HG03045 (cell line): ENCODE data around the gene SLC17A7.
"Not testable (repeated sequence)": the region's sequence is repeated elsewhere in the genome, so short reads cannot be mapped to it uniquely, and the experiment has no call there.

ENCODE experiments used
- ATAC-seq: cut with Tn5 transposase; IDR thresholded peaks from one replicate; pipeline ENCODE4 v1.9.1; 2021; ENCODE audit warnings: mild to moderate bottlenecking, moderate library complexity; ENCODE audit not compliant: unreplicated experiment

SLC17A7 gene

GRCh38 chr19:49470615-49470978 is 29.3 kb upstream of the SLC17A7 start:
- ATAC-seq, result no peak

DNA sequence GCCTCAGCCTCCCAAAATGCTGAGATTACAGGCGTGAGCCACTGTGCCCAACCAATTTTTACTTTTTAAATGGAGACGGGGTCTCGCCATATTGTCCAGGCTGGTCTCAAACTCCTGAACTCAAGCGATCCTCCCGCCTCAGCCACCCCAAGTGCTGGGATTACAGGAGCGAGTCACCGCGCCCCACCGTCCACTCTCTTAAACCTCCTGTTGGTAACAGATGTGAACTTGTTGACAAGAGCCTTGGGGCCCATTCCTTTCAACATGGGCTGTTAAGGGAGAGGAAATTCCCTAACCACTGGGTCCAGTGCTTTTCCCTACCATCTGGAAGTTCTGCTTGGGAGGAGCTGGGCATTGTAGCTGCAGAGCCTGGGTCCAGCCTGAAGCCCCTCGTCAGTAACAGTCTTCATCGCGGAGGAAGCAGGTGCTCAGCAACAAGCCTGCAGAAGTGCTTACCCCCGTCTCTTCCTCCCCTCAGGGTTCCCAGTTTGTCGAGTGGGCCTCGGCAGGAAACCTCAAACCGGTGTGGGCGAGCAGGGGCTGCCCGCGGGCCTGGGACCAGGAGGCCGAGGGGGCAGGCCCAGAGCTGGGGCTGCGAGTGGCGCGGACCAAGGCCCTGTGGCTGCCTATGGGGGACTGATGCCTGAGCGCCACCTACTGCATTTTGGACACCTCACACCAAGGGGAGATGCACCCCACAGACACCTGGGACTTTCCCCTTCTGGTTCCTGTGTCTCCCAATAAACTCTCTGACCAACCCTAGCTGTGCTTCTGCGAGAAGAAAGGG is 28.7 kb upstream of the SLC17A7 start:
- no peak for ATAC-seq

DNA sequence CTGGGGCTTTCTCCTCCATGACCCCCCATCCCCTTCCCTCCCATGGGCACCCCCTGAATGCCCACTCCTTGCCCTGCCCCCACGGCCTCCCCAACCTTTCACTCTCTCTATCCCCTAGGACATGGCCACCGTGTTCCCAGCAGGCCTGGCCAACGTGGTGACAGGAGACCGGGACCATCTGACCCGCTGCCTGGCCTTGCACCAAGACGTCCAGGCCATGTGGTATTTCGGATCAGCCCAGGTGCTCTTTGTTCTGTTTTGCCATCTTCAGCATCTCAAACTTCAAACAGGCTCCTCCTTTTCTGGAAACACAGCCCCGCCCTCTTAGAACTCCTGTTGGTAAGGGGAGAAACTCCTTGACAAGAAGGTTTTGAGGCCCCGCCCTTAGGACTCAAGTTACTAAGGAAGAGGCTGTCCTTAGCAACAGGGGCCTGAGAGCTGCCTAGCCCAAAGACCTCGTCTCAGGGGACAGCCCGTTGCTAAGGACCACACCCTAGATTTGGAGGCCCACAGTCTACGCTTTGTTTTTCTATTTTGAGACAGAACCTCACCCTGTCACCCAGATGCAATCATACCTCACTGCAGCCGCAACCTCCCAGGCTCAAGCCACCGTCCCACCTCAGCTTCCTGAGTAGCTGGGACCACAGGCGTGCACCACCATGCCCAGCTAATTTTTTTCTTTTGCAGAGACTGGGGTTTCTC is 27.6 kb upstream of the SLC17A7 start:
- peak; percentile 56 for ATAC-seq

DNA sequence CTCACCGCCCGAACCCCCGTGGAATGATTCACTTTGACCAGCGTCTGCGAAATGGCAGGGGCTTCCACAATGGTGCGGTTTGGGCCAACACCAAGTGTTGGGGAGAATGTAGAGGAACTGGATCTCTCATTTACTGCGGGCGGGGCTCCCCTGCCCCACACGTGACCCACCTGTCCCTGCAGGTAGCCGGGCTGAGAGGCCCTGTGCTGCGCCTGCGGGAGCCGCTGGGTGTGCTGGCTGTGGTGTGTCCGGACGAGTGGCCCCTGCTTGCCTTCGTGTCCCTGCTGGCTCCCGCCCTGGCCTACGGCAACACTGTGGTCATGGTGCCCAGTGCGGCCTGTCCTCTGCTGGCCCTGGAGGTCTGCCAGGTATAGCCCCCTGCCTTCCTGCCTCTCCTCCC is 26.9 kb upstream of the SLC17A7 start:
- no peak for ATAC-seq

DNA sequence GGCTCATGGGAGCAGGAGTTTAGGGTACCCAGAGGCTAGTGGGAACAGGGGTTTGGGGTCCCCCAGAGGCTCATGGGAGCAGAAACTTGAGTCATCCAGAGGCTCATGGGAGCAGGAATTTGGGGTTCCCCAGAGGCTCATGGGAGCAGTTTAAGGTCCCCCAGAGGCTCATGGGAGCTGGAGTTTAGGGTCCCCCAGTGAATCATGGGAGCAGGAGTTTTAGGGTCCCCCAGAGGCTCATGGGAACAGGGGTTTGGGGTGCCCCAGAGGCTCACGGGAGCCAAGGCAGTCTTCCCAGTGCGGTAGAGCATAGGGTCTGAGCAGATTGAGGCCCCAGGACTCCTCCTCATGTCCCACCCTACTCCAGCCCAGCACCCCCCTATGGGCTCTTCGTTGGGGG is 24.0 kb upstream of the SLC17A7 start:
- no peak for ATAC-seq

- ATAC-seq, result no peak
These were observed 22.8 kb upstream of the SLC17A7 start for GRCh38 chr19:49463960-49464740.

- no peak for ATAC-seq
These were observed 21.2 kb upstream of the SLC17A7 start for GRCh38 chr19:49462492-49462891.

GRCh38 chr19:49461656-49462055 is 20.3 kb upstream of the SLC17A7 start:
- no peak for ATAC-seq

- not testable (repeated sequence) for ATAC-seq
These were observed 19.8 kb upstream of the SLC17A7 start for GRCh38 chr19:49461130-49461529.

- no peak for ATAC-seq
These were observed 18.1 kb upstream of the SLC17A7 start for GRCh38 chr19:49459388-49459787.

DNA sequence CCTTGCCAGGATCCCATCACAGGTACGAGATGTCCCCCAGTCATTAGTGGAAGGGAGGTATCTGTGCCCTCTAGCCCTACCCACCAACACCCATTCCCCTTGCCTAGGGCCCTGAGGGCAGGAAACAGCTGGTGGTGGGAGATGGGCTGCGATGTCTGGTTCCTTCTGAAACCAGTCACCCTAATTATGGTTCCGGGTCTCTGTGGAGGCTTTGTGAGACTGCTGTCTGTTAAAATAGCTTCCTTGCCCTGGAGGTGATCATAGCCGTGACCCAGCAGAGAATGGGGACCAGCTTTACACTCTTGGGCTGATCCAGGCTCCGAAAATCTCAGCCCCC is 17.2 kb upstream of the SLC17A7 start:
- ATAC-seq, result no peak

GRCh38 chr19:49456326-49456725 is 15.0 kb upstream of the SLC17A7 start:
- ATAC-seq, result no peak

DNA sequence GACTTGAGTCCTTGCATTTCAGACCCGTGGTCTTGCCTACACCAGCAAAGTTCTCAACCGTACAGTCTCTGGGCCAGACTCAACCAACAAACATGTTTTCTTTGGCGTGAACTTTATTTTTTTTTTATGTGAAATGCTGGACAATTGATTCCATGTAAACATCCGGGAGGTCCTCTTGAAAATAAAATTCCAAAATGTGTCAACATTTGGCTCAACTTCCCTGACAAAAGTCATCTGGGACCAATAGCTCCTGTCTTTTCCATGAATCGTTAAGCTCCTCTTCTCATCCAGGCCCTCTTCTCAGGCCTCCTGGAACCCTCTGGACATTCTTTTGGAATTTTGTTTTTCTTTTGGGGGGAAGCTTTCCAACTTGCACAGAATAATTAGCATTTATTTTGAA is 14.4 kb upstream of the SLC17A7 start:
- ATAC-seq, result no peak

GRCh38 chr19:49453757-49454240 is 12.5 kb upstream of the SLC17A7 start:
- no peak for ATAC-seq

- ATAC-seq, result peak; percentile 83
These were observed 11.9 kb upstream of the SLC17A7 start, which contains the start of gene ALDH16A1 for GRCh38 chr19:49453013-49453756. Gene ALDH16A1 (plus strand): TSS chr19:49453225. CDS start chr19:49453332, 107 bp downstream.

- peak; percentile 55 for ATAC-seq
These were observed 10.3 kb upstream of the SLC17A7 start, which contains the start of gene PIH1D1 for GRCh38 chr19:49451430-49452181. Gene PIH1D1 (minus strand): TSS chr19:49451814. CDS start chr19:49451574, 240 bp downstream.

- no peak for ATAC-seq
These were observed 9.1 kb upstream of the SLC17A7 start for GRCh38 chr19:49450405-49450804.

DNA sequence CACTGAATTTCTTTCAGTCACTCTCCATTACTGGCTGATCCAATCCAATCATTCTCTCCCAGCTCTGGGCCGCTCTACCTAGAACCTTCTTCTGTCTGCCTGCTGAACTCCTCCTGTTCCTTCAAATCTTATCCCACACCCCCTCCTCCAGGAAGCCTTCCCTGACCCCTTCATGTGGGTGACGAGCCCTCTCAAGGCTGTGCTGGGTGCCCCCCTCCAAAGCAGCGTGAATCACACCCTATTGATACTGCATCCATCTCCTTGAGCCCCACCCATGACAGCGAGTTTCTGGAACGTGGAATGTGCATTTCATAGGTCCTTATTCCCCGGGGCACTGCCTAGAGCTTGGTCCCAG is 7.1 kb upstream of the SLC17A7 start:
- ATAC-seq, result no peak

DNA sequence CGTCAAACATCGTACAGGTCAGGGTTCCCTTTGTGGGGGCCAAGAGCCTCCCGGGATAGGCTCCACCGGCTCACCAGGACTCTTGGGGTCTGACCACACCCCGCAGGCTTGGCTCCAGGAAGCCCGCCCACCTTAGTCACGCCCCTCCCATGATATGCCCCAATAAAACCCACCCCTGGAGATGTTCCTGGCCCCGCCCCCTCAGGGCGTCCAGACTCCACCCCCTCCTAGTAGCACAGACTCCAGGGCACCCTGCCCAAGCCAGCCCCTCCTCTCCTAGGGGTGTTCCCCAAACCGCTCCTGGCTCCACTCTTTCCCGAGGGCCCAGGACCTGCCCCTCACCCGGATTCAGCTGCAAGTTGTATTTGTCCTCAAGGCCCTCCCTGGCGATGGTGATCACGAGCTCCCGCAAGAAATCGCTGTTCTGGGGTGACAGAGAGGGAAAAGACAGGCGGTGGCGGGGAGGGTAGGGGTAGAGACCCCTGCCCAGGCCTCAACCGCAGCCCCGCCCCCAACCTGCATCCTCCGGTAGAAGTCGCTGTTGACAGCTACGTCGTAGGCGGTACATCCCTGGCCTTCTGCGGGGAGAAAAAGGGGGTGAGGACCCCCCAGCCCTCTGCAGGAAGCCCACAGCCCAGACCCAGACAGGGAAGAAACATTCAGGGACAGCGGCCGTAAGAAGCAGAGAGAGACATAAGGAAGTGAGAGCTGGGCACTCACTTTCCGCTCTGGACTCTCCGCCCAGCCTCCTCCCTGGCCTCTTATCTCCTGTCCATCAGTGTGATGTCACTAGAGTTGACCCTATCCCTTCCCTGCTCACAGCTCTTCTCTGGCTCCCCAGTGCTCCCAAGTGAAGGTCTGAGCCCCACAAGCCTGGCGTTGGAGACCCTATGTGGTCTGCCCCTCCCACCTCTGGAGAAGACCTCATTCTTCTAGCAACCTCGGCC is 6.4 kb upstream of the SLC17A7 start:
- ATAC-seq, result no peak
